ENCODE data around the gene TSC22D1. TPM values are rescaled to one million over a fixed set of nuclear protein-coding genes. Genes with fewer than 3 reads are reported as not detected.

Gene TSC22D1
- total RNA-seq, 4 donors from 2014 or later: 223 to 389 (median 262) TPM

Other genes with a start within 250 kb of the TSC22D1 start
- gene SERP2, start 202.5 kb downstream of the TSC22D1 start, total RNA-seq: 10 to 100 TPM in 2 of 4 donors, 1 to 10 TPM in 2; 6.9 to 15.6 (median 11.5) TPM